ENCODE measurements around the gene MFN1.

The MFN1 gene

DNA sequence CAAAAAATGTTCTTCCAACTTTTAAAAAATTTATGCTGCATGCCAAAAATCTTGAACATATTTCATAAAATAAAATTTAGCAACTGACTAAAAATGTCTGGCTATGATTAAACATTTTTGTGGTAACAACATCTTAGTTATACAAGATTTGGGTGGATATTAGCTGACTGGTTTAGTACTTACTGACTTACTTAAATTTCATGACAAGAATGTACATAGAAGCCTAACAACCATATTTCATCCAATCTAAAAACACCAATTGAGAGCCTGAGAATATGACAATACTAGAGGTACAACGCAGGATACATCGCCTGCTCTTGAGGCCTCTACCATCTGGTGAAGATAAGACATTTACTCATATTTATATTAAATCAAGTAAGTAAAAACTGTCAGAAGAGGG, 69.2 kb downstream of the MFN1 start:
- TF ChIP-seq, protein P1, sequence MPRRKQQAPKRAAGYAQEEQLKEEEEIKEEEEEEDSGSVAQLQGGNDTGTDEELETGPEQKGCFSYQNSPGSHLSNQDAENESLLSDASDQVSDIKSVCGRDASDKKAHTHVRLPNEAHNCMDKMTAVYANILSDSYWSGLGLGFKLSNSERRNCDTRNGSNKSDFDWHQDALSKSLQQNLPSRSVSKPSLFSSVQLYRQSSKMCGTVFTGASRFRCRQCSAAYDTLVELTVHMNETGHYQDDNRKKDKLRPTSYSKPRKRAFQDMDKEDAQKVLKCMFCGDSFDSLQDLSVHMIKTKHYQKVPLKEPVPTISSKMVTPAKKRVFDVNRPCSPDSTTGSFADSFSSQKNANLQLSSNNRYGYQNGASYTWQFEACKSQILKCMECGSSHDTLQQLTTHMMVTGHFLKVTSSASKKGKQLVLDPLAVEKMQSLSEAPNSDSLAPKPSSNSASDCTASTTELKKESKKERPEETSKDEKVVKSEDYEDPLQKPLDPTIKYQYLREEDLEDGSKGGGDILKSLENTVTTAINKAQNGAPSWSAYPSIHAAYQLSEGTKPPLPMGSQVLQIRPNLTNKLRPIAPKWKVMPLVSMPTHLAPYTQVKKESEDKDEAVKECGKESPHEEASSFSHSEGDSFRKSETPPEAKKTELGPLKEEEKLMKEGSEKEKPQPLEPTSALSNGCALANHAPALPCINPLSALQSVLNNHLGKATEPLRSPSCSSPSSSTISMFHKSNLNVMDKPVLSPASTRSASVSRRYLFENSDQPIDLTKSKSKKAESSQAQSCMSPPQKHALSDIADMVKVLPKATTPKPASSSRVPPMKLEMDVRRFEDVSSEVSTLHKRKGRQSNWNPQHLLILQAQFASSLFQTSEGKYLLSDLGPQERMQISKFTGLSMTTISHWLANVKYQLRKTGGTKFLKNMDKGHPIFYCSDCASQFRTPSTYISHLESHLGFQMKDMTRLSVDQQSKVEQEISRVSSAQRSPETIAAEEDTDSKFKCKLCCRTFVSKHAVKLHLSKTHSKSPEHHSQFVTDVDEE (CRISPR knock-in tag; IDR thresholded peaks at IDR 0.05), result no peak
- 0 out of 2 replicates have a peak, but pooled peaks have one; percentile 5 for TF ChIP-seq ISL1 (CRISPR knock-in tag; IDR thresholded peaks at IDR 0.05)

DNA sequence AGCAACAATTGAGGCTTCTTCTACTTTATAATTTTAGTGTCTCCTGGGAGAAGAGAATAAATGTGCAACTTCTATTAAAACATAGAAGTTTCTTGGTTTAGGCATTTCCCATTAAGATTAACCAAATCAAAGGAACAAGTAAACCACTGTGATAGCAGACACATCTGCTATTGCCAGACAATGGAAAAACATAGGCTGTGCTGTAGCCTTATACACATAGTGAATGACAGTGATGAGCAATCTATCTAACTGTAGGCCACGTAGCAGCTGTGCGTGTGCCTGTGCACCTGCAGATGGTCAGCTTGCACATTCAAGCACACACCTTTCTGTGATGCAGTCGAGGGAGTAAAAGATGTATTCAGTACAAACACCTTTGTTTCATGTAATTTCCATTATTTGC, 71.1 kb downstream of the MFN1 start:
- no peak for ATAC-seq
- no peak for TF ChIP-seq ARNTL (CRISPR knock-in tag; IDR thresholded peaks at IDR 0.05; ENCODE audit: borderline replicate concordance, low read depth)
- TF ChIP-seq, protein P1 (CRISPR knock-in tag; IDR thresholded peaks at IDR 0.05), result no peak
- TF ChIP-seq CSDC2 (CRISPR knock-in tag; IDR thresholded peaks at IDR 0.05), result no peak
- TF ChIP-seq BACH2 (CRISPR knock-in tag; IDR thresholded peaks at IDR 0.05; ENCODE audit: borderline replicate concordance), result no peak
- TF ChIP-seq SNAI2 (CRISPR knock-in tag; IDR thresholded peaks at IDR 0.05), result no peak
- TF ChIP-seq, protein P2, sequence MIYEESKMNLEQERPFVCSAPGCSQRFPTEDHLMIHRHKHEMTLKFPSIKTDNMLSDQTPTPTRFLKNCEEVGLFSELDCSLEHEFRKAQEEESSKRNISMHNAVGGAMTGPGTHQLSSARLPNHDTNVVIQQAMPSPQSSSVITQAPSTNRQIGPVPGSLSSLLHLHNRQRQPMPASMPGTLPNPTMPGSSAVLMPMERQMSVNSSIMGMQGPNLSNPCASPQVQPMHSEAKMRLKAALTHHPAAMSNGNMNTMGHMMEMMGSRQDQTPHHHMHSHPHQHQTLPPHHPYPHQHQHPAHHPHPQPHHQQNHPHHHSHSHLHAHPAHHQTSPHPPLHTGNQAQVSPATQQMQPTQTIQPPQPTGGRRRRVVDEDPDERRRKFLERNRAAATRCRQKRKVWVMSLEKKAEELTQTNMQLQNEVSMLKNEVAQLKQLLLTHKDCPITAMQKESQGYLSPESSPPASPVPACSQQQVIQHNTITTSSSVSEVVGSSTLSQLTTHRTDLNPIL (CRISPR knock-in tag; IDR thresholded peaks at IDR 0.05; ENCODE audit: low read depth), result no peak
- no peak for TF ChIP-seq TCF4 (CRISPR knock-in tag; IDR thresholded peaks at IDR 0.05; ENCODE audit: borderline replicate concordance)
- no peak for TF ChIP-seq ZFP3 (CRISPR knock-in tag; IDR thresholded peaks at IDR 0.05)
- TF ChIP-seq PPARA (CRISPR knock-in tag; IDR thresholded peaks at IDR 0.05; ENCODE audit: borderline replicate concordance), result no peak
- TF ChIP-seq, protein P3, sequence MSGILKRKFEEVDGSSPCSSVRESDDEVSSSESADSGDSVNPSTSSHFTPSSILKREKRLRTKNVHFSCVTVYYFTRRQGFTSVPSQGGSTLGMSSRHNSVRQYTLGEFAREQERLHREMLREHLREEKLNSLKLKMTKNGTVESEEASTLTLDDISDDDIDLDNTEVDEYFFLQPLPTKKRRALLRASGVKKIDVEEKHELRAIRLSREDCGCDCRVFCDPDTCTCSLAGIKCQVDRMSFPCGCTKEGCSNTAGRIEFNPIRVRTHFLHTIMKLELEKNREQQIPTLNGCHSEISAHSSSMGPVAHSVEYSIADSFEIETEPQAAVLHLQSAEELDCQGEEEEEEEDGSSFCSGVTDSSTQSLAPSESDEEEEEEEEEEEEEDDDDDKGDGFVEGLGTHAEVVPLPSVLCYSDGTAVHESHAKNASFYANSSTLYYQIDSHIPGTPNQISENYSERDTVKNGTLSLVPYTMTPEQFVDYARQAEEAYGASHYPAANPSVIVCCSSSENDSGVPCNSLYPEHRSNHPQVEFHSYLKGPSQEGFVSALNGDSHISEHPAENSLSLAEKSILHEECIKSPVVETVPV (CRISPR knock-in tag; IDR thresholded peaks at IDR 0.05), result no peak
- TF ChIP-seq, protein P4, sequence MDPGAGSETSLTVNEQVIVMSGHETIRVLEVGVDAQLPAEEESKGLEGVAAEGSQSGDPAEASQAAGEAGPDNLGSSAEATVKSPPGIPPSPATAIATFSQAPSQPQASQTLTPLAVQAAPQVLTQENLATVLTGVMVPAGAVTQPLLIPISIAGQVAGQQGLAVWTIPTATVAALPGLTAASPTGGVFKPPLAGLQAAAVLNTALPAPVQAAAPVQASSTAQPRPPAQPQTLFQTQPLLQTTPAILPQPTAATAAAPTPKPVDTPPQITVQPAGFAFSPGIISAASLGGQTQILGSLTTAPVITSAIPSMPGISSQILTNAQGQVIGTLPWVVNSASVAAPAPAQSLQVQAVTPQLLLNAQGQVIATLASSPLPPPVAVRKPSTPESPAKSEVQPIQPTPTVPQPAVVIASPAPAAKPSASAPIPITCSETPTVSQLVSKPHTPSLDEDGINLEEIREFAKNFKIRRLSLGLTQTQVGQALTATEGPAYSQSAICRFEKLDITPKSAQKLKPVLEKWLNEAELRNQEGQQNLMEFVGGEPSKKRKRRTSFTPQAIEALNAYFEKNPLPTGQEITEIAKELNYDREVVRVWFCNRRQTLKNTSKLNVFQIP (CRISPR knock-in tag; IDR thresholded peaks at IDR 0.05; ENCODE audit: borderline replicate concordance, low read depth), result no peak
- TF ChIP-seq GLIS3 (CRISPR knock-in tag; IDR thresholded peaks at IDR 0.05), result no peak
- no peak for TF ChIP-seq ZNF8 (CRISPR knock-in tag; IDR thresholded peaks at IDR 0.05)
- TF ChIP-seq ZNF70 (CRISPR knock-in tag; IDR thresholded peaks at IDR 0.05), result no peak
- no peak for TF ChIP-seq OSR1 (CRISPR knock-in tag; IDR thresholded peaks at IDR 0.05)
- TF ChIP-seq ISL1 (CRISPR knock-in tag; IDR thresholded peaks at IDR 0.05), result no peak

More for the DNA sequence above, 69.2 kb downstream of the MFN1 start:
- peak; percentile 94 for ATAC-seq

DNA sequence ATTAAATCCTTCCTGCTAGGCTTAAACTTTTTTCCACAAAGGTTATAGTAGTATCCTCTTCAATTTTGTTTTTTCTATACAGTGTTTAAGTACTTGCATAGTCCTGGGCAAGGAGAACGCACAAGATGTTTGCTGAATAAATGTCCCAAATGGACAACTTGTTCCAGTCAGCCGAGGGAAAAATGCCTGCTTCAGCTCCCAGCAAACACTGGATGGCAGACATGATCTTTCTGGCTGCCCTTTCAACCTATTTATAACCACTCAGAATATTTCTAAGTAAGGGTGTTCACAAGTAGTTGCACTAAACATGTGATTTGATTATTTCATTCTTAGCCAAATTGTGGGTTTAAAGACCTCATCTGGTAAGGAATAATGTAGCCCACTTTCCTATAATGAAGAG, 74.0 kb downstream of the MFN1 start:
- ATAC-seq, result peak; percentile 75

More for the DNA sequence above, 74.0 kb downstream of the MFN1 start:
- TF ChIP-seq ZNF8 (CRISPR knock-in tag; IDR thresholded peaks at IDR 0.05) (no peak), ZFP30 (CRISPR knock-in tag; IDR thresholded peaks at IDR 0.05) (no peak), PPARA (CRISPR knock-in tag; IDR thresholded peaks at IDR 0.05; ENCODE audit: borderline replicate concordance) (no peak)
- TF ChIP-seq, protein P4 (CRISPR knock-in tag; IDR thresholded peaks at IDR 0.05; ENCODE audit: borderline replicate concordance, low read depth), result no peak
- TF ChIP-seq, protein P5, sequence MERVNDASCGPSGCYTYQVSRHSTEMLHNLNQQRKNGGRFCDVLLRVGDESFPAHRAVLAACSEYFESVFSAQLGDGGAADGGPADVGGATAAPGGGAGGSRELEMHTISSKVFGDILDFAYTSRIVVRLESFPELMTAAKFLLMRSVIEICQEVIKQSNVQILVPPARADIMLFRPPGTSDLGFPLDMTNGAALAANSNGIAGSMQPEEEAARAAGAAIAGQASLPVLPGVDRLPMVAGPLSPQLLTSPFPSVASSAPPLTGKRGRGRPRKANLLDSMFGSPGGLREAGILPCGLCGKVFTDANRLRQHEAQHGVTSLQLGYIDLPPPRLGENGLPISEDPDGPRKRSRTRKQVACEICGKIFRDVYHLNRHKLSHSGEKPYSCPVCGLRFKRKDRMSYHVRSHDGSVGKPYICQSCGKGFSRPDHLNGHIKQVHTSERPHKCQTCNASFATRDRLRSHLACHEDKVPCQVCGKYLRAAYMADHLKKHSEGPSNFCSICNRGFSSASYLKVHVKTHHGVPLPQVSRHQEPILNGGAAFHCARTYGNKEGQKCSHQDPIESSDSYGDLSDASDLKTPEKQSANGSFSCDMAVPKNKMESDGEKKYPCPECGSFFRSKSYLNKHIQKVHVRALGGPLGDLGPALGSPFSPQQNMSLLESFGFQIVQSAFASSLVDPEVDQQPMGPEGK (CRISPR knock-in tag; IDR thresholded peaks at IDR 0.05; ENCODE audit: borderline replicate concordance), result no peak

All from SK-N-SH treated with all-trans-retinoic acid at 6 μM for 48 hours (cell line).